Stimulated activated CD4-positive, alpha-beta T cell treated with anti-CD3 and anti-CD28 coated beads, TNF-alpha, amount 100 ng/mL, for 1 hour (primary cell): ENCODE data around the gene CHD5.
A peak's percentile ranks its signal among the peaks of the same experiment; 100 is the strongest.

ENCODE experiments used
- DNase-seq, 3 donors: peaks; one replicate each; pipeline ENCODE4 v3.0.0-alpha.2; 2020; ENCODE audit warnings: low read depth in 3 of 3, low spot score in 1 of 3

Gene CHD5

DNA sequence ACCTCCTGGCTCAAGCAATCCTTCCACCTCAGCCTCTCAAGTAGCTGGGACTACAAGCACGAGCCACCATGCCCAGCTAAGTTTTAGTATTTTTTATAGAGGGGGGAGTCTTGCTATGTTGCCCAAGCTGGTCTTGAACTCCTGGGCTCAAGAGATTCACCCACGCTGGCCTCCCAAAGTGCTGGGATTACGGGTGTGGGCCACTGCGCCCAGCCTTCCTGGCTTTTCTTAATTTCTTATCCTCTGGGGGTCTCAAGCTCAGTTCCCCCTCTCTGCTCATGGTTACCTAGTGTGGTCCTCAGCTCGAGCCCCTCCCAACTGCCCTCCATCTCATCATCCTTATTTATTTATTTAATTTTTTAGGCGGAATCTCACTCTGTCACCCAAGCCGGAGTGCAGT, 22.1 kb upstream of the CHD5 start:
- no peak for DNase-seq

DNA sequence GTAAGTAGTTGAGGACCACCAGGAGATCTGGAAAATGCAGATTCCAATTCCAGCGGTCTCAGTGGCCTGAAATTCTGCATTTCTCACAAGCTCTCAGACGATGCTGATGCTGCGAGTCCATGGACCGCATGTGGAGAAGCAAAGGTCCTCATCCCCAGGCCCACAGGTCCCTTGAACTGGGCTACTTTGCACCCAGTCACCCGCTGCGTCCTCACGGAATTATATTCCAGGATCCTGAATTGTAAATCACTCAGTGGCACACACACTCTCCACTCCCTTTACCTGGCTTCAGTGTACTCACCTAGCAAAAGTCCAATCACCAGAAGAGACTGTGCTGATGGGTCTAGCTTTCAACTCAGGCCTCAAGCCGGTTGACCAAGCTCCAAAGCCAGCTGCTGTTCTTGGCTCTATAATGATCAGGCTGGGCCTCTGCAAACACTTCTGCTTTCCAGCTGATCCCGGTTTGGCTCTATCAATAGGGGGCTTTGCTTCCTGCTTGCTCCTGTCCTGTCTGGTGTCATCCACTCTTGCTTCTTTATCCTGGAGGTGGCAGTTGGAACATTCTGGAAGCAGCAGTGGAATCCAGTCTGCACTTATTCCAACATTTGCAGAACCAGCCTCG, 20.2 kb upstream of the CHD5 start:
- no peak for DNase-seq

DNA sequence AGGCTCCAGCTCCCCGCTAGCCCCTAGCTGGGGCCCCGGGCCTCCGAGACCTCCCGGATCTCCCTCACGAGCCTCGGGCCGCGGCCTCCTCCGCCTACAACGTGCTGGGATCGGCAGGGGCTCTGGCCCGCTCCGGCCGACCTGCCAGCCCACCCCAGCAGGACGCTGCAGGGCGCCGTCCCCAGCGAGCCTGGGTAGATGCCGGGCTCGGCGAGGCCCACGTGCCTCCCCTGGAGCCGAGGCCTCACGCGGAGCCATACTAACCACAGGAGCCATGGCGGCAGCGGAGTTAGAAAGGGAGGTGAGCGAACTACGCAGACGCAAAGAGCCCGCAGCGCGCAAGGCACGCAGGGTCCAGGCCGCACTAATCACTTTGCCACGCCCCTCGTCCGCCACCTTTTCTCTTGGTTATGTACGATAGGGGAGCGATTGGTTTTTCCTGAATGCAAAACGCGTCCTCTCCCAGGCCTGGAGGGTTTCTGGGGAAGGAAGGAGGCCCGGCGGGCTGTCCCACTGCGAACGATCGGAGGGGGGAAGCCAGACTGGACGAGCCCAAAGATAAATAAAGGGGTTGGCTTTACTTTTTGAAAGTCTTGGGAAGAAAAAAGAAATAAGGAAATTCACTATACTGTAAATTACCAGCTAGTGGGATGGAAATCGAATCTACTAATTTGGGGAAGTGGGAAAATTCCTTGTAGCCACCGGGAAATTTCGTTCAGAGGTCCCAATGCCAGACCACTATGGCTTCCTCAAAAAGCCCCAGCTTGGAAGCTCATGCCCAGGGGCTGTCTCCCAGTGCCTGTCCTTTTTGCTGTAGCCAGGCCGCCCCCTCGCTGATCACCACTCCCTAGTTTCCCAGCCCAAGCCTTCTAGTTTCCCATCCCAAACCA, 19.4 kb upstream of the CHD5 start, which contains the start of gene RPL22:
Gene RPL22 (minus strand): TSS at position 298 of the 890 bp plus-strand sequence. CDS start 22 bp downstream, at position 276.
- DNase-seq, result peak; percentile 89 to 91 (median 91)

DNA sequence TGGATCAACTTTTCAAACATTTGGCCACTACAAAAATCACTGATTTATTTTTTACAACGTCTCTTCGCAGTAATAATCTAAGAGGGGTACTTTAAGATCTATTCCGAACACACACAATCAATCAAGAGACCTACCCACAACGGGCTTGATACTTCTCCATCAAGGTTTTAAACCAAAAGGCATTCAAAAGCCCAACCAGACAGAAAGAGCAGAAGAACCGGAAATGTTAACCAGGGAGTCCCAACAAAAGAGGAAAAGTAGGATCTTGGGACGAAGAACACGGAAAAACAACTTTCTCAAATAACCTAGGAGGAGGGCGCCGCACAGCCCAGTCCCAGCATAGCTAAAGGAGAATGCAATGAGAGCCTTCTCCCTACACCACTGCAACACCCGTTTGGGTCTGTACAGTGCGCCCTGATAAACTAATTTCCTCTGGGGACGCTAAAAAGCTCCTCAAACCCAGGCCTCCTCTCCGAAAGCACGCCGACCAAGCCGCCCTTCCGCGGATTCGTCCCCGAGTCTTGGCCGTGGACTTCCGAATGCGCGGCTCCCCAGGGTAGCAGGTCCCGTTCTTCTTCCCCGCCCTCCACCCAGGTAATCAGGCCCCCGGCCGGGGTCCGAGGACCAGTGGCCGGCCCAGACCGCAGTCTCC, 18.7 kb upstream of the CHD5 start:
- peak in 1 of 3 donors; percentile 9 for DNase-seq

DNA sequence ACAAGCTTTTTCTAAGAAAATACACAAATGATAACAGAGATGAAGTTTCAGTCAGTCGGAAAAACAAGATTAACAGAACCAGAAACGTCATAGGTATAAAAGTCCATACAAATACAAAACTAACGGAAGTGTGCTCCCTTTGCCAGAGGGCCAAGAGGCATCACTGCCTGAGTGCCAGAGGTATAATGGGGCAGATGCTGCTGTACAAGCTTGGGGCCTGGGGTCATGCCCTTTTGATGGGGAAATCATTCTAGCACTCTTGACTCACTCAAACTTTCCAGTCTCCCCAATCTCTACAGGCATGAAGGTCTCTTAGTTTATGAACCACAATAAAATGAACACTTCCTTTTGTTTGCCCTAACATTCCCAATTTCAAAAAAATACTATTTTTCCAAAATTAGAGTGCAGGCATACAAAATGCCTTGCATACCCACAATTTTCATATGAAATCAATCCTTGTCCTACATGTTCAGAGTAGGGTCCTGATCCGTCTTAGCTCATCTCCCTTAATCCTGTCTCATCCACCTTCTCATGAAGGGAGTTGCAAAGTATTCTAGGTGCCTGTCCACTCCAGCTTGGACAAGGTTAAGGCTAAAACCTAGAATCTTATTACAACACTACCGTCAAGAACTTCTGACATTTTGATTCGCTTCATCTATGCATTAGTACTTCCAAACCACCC, 17.8 kb upstream of the CHD5 start:
- no peak for DNase-seq

DNA sequence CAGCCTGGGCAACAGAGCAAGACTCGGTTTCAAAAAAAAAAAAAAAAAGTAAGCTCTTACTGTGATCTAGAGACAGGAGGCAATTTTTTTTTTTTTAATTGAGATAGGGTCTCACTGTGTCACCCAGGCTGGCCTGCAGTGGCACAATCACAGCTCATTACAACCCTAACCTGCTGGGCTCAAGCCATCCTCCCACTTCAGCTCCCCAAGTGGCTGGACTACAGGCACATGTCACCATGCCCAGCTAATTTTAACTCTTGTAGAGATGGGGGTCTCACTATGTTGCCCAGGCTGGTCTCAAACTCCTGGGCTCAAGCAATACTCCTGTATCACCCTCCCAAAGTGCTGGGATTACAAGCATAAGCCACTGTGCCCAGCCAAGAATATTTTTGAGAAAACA, 11.8 kb upstream of the CHD5 start:
- DNase-seq, result no peak

DNA sequence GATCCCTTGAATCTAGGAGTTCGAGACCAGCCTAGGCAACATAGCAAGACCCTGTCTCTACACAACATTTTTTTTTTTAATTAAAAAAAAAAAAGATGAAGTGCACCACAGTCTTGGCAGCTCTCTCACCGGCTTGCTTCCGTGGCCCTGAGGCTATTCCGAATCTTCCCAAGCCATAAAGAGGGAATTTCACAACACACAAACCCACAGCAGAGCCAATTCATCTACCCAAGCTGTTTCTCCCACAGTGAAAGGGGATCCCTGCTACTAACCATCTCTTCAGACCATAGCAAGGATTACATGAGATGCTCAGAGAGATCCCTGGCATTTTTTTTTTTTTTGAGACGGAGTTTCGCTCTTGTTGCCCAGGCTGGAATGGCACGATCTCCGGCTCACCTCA, 8.3 kb upstream of the CHD5 start:
- DNase-seq, result no peak

DNA sequence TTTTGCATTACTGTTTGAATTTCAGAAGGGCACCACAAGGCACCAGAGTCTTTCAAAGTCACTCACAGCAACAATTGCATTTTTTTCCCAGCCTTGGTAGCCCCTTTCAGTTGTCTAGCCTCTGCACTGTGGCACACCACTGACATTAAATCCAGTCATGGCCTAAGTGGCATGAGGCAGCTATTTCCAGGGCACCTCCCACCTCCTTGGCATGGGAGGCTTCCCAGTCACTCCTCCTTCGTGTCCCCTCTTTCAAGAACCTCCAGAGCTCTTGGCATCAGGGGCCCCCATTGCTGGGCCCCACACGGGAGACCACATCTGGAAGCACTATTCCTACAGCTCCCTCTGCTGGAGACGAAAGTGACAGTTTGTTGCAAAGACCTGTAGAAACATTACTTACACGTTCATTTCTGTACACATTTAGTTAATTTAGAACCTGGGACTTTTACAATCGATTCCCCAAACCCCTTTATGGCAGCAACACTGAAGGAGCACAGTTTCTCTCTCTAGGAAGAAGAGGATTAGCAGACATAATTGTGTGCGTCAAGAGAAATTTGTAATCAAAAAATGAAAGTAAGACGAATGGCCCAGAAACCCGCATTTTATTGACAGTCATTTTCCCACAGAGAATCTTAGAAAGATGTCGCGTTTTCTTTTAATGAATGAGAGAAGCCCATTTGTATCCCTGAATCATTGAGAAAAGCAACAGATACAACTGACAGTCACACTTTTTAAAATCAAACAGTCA, 5.7 kb upstream of the CHD5 start:
- no peak for DNase-seq

DNA sequence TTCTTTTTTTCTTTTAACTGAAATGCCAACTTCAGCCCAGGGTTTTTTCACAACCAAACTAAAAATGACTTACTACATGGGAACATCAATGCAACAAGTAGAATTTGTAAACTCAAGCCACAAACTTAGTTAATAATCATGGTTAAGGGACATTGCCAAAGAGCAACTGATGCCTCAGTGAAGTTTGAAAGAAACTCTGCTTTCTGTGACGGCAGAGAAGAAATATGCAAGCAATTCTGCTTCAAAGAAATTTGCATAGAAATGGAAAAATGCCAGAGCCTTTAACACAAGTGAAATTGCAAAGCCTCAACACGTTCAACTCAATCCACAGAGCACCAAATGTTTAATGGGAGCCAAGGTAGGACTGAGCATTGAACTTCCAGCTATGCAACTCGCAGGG, 5.0 kb upstream of the CHD5 start:
- DNase-seq, result no peak

DNA sequence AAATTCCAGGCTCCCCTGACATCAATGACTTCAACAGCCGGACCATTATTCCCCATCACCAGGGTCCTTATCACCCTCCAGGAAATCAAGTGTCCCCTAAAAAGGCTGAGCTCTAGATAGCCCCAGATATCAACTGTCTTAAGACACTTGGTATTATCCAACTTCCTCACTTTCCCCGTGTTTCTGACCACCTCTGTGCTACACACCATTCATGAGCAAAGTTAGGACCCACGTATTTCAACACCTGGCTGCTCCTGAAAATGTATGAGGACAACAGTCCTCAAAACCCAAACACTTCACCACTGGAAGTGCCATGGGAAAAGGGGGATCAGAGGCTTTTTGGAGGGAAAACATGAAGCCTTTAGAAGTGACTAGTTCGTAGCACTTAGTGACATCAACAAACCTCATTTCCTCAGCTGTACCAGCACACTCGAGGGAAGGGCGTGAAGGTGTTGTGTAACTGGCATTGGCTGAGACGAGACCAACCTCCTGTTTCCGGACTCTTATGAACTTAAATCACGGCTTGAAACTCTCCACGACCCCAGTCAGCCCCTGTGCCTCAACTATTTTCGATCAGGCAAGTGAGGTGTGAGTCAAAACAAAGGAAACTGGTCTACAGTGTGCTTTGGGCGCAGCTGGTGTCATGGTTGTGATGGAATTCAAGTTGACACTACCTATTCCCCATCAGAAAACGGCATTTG, 4.1 kb upstream of the CHD5 start:
- no peak for DNase-seq

DNA sequence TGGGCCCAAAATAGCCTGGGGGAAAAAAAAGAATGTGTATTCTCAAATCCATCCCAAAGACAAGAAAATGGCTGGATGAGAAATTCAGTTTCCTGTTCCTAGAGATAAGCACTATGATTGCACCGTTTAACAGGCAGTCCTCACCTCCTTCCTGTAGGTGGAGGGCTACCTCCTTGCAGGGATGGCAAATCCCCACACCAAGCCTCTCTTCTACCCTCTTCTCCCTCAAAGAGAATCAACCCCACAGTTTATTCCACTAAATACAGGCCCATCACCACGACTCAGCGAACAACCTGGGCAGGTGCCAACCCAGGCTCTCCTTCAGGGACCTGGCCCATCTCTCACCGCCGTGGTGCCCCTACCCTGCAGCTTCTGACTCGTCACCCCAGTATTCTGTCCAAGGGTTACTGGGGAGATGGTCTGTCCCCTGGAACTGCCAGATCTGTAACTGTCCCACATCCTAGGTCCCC, 3.4 kb upstream of the CHD5 start:
- DNase-seq, result no peak

DNA sequence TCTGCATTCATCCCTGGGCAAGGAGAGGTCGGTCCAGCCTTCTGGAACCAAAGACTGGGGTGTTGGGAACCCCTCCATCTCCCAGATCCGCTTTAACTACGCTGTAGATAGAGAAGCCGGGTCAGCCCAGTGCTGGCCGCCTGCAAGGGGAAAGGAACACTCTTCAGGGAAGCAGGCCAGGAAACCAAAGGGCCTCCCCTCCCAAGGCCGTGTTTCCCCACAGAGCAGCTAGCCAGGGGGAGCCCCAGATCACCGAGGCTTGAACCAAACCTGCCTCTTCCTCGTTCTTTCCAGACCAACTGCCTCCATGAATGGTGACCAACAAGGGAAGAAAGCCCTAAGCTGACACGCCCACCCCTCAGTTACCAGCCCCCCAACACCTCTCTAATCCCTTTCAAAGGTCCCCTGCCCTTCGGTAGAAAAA, 1.2 kb upstream of the CHD5 start:
- no peak for DNase-seq

DNA sequence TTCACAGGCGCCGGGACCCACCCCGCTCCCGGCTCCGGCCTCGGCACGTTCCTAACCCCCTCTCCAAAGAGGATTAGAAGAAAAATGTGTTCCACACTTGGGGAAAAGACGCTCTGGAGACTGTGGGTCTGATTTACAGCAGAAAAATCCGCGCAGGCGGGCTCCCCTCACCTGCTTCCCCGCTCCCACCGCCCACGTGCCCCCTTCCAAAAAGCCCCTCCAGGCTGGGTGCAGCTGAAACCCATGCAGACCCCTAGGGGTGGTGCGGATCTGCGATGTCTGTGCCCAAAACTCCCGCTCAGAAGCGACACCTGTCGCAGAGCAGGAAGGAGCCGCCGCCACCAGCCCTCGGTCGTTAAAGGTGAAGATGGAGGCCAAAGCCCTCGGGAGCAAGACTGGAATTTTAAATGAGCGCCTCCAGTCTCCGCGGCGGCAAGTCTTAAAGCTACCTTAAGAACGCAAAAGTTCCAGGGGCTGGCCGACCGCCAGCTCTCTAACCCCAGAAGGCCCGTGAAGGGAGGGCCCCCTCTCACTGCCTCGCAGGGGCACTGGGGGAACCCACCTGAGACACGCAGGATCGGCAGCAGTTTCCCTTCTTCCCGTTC, 688 bp upstream of the CHD5 start:
- no peak for DNase-seq

DNA sequence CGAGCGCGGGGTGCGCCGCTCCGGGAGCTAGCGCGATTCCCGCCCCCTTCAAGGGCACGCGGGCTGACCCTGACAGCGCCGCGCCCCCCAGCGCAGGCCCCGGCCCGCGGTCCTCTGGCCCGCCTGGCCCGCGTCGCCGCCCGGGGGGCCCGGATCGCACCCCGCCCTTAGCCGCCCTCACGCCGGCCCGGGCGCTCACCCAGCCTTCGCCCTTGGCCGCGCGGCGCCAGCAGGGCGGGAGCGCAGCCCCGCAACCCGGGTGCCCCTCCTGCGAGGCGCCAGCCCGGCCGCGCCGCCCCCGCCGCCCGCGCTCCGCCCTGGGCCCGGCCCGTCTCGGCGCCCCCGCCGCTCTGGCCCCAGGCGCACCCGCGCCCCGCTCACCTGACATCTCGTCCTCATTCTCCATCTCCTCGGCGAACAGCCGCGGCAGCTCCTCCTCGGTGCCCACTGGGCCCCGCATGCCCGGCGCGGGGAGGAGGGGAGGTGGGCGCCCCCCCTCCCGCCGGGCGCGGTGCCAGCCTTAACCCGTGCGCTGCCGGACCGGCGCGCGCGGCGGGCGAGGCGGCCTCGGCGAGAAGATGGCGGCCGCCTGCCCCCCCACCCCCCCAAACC, 451 bp downstream of the CHD5 start:
- no peak for DNase-seq

DNA sequence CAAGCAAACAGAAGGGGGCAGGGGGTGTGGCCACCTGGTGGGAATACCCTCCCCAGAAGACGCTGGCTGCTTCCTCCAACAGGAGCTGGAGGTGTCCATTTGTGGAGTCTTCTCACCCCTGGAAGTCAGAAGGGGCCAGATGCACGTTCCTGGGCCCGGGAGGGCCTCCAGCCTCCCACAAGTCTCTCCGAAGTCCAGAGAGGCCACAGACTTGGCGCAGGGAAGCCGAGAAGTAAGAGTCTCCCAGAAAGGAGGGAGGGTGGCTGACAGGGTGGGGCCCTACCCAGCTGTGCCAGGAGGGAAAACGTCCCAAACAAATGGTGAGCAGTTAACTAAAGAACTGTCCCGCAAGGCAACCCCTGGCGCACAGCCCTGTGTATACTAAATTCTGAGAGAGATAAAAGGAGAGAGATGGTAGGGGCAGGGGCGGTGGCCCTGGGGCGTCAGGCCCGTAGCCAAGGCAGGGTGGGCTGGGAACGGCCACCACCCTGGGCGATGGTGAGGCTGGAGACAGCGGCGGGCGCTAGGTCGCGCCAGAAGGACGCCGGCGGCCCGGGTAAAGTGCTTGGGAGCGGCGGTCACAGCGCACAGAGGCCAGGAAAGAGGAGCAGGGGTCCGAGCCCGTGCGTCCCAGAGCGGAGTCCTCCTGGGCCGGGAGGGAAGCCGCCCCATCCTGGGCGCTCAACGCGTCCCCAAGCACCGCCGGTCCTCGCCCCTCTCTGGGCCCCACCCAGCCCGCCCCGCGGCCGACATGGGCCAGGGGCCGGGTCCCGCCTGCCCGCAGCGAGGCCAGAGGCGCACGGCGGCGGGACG, 1.2 kb downstream of the CHD5 start:
- DNase-seq, result no peak

DNA sequence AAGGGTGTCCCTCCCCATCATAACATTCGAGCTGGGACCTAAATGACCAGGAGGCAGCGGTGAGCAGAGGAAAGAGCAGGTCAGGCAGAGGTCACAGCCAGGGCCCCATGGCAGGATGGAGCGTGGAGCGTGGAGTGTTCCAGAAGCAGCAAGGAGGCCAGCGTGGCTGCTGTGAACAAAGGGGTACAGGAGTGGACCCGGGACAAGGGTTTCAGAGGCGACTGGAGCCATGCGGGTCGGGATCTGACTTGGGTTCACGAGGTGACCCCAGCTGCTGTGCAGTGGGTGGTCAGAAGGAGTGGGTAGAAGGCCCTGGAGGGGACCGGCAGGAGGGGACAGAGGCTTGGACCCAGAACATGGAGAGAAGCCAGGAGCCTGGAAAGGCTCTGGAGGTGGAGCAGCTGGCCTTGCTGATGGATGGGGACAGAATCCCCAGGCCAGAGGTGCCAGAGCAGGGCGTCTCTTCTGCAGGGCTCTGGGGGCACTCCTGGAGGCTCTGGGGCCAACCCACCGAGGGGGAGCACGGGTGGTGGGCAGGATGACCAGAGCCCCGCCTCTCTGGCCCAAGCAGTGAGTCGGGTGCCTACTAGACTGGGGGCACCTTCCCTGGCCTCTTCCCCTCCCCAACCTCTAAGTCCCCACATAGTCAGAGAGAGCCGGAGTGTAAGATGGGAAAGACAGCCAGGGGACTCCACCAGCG, 2.3 kb downstream of the CHD5 start:
- DNase-seq, result no peak

DNA sequence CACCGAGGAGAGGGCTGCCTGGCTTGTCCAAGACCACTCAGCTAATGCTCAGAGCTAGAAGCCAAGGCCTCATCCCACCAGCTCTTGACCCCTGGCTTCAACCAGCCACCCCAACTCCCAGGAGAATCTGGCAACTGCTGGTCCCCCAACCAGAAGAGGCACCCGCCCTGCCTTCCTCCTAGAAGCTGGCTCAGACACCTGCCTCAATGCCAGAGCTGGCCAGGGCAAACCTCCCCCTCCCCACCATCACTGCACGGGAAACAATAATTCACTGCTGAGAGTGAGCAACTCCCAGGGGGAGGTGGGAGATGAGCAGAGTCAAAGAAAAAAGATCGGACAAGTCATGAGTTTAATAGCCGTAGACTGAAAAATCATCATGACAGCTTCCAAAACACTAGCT, 3.3 kb downstream of the CHD5 start:
- DNase-seq, result no peak

DNA sequence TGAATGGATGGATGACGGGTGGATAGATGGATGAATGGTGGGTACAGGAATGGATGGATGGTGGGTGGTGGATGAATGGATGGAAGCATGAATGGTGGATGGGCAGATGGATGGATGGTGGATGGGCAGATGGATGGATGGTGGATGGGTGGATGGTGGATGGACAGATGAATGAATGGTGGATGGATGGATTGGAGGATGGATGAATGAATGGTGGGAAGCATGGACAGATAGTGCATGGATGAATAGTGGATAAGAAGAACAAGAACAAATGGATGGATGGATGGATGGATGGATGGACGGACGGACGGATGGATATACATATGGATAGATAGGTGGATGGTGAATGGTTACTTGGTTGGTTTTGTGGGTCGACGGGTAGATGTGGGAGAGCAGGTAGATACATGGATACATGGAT, 4.7 kb downstream of the CHD5 start:
- DNase-seq, result no peak
